Activated T-cell treated with anti-CD3 and anti-CD28 coated beads for 48 hours (primary cell): ENCODE results near the gene CORO2B.

ENCODE experiments used
- DNase-seq: peaks from one replicate; pipeline ENCODE4 v3.0.0-alpha.2; 2020; ENCODE audit warnings: low read depth

The CORO2B gene

DNA sequence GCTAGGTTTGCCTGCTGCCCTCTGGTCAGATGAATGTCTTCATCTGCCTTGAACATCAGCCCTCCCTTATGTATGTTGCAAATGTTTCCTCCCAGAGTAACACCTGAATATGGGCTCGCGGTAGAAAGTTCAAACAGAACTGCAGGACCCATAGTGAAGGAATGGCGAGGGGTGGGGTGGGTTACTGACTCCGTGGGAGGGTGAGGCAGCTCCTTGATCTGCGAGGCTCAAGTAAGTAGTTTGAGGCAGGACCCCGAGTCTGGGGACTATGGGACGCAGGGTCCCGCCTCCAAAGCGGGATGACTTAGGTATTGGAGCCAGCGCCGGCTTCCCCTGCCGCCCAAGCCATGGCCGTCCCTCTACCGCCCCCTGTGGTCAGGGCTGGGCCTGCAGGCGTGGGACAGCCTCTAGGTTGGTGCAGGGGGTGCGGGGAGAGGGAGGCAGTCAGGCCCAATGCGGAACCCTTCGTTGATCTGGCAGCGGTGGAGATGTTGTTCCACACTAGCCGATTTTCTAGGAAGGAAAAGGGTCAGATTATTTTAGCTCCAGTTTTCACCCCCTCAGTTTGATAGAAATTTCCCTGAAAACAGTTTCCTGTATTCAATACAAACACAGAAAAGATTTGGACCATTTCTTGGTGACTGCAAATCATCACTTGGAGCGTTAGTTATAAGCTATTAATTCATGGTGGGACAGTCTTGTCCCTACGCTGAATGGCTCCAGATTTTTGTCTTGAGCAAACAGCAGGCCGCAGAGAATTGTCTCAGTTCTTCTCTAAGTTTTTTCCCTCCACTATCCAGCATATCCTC, 72.3 kb downstream of the CORO2B start:
- peak; percentile 54 for DNase-seq

DNA sequence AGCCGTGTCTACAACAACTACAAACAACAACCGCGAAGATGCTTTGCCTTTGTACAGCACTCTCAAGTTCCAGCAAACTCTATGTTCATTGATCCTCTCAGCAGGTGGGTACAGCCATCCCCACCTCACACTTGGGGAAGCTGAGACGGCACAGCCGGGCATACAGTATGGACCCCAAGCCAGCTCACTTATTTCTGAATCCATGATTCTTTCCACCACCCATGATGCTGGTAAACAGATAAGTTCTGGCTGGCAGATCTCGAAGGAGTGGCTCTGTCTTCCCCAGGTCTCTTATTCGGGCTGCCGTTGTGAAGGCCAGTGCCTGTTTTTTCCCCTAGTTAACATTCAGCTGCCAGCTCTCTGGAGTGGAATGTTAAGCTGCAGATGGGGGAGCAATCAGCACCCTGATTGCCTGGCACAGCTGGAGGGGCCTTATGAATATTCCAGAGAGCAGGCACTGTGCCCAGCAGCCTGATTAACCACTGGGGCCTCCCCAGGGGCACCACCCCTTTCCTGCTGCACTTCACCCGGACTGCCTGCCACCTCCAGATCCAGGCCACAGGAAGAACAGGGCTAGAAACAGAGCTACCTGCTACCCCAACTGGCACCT, 73.2 kb downstream of the CORO2B start:
- no peak for DNase-seq

DNA sequence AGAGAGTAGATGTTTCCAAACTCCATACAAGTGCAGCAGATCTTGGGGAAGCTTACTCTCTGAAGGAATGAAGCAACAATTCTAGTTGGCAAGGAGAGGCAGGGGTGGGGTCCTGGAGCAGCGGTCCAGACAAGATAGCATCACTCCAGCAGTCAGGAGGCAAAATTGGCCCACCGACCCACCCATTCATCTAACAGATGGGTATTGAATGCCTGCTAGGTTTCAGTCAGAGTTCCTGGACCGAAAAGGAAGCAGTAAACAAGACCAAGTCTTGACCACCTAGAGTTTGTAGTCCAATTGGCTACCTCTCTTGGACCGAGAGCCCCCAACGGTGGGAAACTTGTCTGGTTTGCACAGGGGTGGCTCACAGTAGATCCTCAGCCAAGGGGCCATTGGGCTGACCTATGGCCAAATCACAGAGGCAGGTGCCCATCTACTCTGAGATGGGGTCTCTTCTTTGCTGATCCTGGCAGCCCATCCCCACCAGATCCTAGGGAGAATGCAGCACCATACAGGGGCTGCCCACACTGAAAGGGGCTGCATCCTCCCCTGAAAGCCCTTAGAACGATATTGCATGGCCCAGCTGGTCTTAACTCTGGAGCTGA, 74.3 kb downstream of the CORO2B start:
- DNase-seq: no peak

DNA sequence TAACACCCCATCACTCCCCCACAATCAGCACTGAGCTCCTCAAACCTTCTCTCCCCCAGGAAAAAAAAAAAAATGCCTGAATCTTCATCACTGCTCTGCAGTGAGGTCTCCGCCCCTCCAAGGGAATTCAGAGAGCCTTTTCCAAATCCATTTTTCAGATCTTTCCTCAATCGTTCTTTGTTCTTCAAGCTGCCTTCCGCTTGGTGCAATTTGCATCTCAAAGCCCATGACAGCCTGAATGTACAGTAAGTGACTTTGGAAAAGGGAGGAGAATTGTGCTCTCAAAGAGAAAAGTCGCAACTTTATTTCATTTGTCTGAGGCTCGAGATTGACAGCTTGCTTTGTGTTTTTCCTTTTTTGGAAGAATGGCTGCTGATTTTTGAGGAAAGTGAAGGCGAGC, 75.0 kb downstream of the CORO2B start:
- no peak for DNase-seq

DNA sequence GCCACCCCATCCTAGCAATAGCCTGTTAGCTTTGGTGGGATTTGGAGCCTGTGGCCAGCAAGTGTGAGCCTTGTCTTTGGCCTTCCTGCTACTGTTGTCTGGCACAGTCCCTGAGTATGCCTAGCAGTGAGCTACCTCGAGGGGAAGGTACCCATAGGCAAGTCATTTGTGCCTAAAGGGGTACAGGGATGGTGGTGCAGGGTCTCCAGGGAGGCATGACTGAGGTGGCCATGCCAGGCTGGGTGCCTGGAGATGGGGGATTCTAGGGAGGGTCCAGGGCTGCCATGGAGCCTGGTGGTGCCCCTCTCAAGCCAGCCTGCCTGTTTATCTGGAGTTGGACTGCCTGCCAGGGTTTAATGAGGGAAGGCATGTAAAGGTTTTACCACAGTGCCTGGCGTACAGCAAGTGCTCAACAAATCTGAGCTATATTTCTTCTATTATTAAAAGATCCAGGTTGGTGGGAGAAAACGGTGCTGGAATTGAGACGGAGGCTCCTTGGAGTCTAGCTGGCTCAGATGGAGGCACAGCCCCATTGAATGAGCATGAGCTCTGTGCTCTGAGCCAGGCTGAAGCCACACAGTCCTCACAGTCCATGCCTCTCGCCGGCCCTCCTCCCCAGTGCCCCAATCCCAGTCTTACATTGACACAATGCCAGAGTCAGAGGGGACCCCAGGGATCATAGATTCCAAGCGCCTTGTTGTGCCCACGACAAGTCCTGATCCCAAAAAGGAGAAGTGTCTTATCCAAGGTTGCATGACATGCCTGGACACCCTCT, 76.2 kb downstream of the CORO2B start:
- DNase-seq: no peak

DNA sequence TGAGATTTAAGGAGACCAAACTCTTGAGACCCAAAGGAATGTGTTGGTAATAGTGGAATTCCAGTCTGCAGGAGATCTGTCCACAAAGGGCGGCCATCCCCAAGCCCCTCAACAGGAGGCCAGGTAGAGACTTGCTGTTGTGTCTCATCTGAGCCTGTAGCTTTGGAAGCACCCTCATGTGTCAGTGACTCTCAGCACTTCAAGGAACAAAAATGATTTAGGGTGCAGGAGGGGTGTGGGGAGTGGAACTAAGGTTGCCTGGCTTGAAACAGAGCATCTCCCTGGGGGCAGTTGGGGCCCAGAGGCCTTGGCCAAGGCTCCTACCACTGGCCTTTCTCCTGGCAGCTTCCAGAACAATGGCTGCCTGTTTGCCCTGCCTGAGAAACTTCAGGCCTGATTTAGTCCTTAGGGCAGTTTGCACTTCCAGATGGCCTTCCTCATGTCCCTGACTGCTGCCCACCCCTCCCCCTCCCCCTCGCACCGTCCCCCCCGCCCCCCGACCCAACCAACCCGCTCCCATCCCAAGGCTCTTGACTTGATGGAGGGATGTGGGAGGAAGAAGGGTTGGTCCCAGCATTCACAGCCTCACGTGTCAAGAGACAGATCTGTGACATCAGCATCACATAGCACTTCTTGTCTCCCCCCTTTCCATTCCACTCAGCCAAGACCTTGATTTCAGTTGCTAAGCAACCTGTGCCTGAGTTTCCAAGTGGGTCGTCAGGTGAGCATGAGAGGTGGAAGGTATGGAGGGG, 77.1 kb downstream of the CORO2B start:
- DNase-seq: no peak

DNA sequence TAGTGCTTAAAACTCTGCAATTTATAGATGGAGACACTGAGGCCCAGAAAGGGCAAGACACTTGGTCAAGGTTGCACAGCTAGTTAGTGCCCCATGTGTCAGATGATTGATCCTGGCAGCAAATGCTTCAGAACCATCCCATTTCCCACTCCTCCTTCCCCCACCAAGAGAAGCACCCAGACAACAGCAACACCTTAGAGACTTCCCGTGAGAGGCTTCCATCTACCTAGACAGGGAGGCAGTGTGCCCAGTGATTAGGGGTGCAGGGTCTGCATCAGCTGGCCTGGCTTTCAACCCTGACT, 77.6 kb downstream of the CORO2B start:
- DNase-seq: no peak

DNA sequence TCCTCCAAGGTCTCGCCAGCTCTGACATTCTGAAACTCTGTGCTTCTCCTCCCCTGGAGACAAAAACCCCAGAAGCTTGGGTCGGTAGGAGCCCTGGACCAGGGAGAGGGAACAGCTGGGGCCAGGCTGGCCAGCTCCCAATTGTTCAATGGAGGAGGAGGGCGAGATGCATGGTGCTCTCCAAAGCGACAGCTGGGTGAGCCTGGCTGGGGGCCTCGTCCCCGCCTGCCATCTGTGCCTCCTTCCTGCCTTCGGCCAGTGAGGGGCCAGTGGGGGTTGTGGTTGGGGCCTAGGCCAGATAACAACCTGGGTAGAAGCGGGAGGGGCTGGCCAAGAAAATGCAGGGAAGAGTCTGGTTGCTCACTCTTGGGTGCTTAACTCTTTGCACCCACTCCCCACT, 79.4 kb downstream of the CORO2B start:
- no peak for DNase-seq

DNA sequence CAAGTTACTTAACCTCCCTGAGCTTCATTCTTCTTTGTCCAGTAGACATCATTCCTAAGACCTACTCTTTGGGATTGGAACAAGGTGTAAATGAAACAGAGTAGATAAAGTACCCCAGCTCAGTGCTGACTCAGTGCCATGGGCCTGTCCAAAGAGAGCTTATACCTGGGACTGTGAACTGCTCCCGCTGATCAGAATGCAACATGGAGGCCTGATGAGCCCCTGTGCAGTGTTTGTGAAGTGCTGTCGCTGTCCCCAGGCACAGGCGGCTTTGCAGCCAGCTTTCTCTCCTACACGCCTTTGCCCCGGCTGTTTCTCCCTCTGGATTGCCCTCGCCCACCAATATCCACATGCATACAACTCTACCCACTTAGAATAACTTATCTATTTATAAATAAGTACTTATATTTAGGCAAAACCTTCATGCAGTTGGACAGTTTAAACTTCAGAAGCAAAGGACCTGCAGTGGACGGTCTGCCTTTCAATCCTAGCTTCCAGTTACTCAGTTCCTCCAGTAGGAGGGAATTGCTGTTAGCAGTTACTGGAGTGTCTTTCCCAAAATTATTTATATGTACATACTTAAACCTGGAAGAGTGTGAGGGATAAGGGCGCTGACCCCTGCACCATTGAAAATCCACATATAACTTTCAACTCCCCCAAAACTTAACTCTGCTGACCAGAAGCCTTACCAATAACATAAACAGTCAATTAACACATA, 80.0 kb downstream of the CORO2B start:
- DNase-seq: no peak

DNA sequence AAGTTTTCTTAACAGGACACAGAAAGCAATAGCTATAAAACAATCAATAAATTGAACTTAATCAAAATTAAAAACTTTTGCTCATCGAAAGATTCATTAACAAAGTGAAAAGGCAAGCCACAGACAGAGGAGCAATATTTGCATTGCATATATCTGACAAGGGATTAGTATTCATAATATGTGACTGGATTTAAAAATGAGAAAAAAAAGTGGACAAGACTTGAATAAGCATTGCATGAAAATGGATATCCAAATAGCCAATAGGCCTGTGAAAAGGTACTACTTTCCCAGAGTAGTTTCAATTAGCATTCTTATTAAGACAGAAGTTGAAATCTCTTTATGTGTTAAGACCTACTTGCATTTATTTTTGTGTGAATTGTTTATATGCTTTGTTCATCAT, 84.7 kb downstream of the CORO2B start:
- DNase-seq: no peak

DNA sequence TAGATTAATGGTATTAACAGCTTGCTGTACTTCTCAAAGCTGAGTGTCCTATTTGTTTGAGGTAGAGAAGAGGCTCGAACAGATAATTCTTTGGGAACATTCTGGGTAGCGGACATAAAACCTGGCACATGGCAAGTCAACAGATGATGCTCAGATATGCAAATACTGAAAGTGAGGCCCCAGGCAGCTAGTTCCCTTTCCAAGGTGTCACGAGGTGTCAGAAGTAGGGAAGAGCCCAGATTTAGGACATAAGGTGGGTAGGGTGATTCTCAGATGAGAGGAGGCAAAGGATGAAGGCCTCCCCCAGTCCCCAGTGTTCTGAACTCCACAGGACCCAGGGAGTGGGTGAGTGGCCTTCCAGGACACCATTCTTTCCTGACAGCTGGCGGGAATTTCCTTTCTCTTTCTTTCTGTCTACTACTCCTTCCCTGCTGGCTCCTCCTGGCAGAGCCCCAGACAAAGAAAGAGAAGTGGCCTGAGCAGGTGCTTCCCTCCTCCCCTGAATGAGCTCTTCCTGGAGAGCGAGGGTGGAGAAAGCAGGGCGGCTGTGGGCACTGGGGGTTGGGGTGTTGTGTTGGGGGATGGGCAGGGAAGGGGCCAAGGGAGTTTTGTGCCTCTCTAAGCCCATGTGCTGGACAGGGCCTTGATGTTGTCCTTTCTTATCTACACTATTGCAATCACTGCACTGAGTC, 87.5 kb downstream of the CORO2B start:
- DNase-seq: no peak

DNA sequence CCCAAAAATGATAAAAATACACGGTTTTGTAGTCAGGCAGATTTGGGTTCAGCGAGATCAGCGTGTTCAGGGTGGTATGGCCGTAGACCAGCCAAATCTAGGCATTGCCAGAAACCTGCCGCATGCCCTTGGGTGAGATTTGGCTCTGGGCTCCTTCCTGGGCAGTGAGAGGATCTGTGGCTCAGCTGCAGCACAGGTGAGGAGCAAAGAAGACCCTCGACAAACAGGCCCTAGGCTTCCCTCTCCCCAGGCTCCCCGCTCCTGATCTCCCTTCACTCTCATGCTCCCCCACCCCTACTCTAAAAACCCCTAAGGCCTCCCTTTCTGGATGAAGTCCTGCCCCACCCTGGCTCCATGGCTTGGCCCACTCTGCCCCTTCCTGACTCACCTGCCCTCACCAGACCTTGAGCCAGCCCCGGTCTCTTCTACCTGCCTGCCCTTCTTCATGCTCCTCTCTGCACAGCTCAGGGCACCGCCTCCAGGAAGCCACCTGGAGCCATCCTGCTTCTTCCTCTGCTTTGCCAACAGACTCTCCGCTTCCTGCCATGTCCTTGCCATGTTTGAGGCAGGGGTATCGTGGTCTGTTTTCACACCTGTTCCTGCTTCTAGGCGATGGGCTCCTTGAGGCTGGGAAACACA, 88.1 kb downstream of the CORO2B start:
- no peak for DNase-seq

DNA sequence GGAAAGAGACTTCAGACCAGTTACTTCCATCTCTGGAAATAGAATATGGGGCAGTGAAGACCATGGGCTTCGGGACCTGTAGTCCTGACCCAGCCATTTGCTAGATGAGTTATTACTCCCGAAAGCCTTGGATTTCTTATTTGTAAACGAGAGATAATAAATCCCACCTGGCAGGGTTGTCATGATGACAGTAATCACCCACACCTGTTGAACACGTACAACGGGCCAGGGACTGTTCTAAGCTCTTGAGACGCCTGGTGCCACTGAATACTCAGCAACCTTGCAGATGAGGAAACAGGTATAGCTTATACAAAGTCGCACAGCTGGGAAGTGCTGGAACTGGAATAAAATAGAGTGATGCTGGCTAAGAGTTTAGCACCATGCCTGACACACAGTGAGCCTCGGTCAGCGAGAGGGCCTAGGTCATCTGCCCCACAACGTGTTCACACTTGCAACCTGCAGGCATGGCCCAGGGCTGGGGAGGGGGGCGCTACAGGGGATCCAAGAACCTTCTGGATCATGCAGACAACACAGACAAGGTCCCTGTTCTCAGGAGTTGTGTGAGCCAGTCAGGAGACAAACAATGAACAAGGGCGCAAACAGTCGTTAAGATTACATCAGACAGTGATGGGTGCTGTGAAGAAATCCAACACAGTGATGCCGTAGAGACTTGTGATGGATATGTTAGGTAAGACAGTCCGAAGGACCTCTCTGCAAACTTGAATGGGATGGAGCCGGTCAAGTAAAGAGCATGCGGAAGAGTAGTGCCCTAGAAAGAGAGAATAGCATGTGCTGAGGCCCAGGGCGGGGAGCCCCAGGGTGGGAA, 89.2 kb downstream of the CORO2B start:
- no peak for DNase-seq

DNA sequence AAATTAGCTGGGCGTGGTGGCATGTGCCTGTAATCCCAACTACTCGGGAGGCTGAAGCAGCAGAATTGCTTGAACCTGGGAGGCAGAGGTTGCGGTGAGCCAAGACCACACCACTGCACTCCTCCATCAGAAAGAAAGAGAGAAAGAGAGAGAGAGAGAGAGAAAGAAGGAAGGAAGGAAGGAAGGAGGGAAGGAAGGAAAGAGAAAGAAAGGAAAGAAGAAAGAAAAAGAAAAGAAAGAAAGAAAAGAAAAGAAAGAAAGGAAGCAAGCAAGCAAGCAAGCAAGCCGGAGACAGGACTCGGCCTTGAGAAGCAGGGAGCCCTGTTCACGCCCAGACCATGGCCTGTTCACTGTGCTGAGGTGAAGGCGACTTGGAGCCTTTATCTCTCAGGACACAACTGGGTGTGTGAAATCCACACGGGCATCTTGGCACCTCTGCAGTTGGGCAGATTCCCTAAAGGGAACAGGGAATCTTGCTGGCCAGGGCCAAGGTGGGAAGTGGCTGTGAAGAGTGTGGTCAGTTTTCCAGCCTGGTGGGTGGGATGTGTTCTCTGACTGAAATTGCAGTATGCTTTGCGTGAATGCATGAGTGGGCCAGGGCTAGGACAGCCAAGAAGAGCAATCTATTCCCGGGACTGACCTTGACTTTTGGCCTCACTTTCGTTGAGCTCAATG, 90.3 kb downstream of the CORO2B start:
- DNase-seq: no peak

DNA sequence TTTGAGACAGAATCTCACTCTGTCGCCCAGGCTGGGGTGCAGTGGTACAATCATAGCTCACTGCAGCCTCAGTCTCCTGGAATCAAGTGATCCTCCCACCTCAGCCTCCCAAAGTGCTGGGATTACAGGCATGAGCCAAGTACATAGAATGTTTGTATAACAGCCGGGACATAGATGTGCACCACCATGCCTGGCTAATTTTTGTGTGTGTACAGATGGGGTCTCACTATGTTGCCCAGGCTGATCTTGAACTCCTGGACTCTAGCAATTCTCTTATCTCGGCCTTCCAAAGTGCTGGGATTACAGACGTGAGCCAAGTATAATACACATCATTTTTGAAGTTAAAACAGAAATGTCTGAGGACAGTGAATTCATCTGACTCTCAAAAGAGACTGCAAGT, 93.5 kb downstream of the CORO2B start:
- no peak for DNase-seq

DNA sequence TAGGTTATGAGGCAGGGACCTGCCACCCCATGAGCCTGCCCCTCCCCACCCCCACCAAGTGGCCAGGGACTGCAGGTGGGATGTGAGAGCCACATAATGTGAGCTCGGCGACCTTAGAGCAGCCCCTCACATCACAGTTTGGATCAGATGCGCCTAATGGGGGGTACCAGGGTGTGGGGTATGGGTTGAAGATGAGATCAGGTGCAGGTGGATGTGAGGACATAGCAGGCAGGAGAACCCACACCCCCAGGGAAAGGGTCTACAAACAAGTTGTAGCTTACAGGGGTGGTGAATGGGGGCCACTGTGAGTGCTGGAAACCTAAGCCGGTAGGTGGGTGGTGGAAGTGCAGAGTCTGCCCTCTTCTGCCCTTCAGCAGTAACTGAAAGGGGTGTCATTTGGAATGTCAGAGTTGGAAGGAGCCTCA, 94.0 kb downstream of the CORO2B start:
- no peak for DNase-seq

DNA sequence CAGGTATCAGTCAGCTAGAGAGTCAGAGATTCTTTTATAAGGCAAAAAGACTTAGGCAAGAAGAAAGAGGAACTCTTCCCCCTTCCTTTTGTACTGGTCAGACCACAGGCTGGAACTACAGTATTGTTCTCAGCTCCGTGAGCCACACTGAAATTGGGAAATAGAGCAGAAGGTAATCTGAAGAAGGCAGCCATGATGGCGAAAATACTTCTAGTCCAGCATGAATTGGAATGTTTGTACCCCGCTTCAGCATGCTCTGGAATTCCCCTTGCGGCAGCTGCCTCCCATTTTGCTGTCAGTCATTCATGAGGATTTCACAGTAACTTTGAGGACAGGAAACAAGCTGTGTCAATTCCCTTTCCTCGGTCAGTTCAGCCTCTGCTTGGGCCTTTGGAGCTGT, 96.2 kb downstream of the CORO2B start:
- no peak for DNase-seq

DNA sequence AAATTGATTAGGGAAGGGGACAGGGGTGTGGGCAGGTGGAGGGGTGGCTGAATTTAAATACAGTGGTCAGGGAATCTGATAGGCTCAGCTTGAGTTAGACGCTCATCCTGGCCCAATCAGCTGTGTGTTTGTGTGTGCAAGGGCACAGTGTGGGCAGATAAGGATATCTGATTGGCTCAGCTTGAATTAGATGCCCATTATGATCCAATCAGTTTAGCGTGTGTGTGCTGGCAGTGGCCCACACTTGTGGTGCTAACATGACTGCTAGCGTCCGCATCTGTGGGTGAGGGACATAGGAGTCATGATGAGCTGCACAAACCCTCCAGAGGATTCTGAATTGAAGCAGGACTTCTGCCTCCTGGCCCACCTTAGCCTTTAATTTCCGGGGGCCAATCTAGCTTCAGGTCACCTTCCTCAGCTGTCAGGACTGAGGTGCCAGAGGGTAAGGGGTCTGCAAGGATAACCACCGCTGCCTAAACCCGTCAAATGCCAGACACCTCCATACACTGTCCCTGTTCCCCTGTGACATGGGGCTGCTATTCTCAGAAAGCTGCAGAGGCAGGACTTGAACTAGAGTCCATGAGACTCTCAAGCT, 97.3 kb downstream of the CORO2B start:
- DNase-seq: no peak

DNA sequence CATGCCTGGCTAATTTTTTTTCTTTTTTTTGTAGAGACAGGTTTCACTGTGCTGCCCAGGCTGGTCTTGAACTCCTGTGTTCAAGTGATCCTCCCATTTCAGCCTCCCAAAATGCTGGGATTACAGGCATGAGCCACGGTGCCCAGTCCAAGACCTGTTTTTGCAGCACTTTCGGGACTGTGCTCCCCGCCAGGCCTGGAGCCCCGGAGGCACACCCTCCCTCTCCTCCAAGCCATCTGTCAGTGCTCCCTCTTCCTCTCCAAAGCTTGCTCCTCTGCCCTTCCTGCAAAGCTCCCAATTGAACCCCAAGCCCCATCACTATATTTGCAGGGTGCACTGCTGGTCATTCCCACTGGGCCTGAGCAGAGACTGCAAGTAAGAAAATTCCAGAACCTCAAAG, 98.1 kb downstream of the CORO2B start:
- DNase-seq: no peak
